Sigmoid colon (tissue), 4 donors: ENCODE data around the gene NUP133.

Experiments
- CTCF ChIP-seq, 4 experiments: fragments of 450-650 bp in 3 of 4; fragments of 200-600 bp in 1 of 4; IDR thresholded peaks; one replicate each; pipeline ENCODE4 v1.5.1; 2016 to 2019; ENCODE audit warnings: antibody characterized with exemption in 4 of 4, mild to moderate bottlenecking in 3 of 4, moderate library complexity in 2 of 4
- EP300 ChIP-seq, 4 donors: sonication (generic); formaldehyde crosslinking; IDR thresholded peaks; one replicate each; pipeline ENCODE4 v1.6.1; 2017; ENCODE audit warnings: antibody characterized with exemption in 4 of 4
- POLR2A ChIP-seq, 2 donors: fragments of 450-650 bp; IDR thresholded peaks; one replicate each; pipeline ENCODE4 v1.6.1; 2016; ENCODE audit warnings: antibody characterized with exemption in 2 of 2, mild to moderate bottlenecking in 2 of 2, moderate library complexity in 2 of 2
- POLR2AphosphoS5 ChIP-seq, 4 donors: sonication (generic); formaldehyde crosslinking; IDR thresholded peaks; one replicate each; pipeline ENCODE4 v1.6.1; 2017; ENCODE audit warnings: antibody characterized with exemption in 4 of 4

DNA sequence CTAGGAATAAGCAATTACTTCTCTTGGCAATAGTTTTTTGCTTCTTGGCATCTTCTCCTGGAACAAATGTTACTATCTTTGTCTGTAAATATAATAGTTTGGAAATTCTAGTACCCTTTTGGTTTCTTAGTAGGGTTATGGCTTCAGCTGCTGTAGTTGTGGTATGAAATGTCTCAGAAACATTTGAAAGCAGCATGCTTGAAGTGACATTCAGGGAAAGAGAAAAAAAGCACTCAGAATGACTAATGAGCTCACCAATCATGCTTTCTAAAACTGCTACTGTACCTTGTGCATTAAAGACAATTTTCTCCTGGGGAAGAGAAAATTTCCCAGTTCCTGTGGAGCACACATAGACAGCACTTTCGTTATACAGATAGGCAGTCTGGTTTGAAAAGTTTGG is 21.0 kb downstream of the NUP133 start:
- TF ChIP-seq POLR2A (IDR thresholded peaks at IDR 0.05) (no peak), CTCF (IDR thresholded peaks at IDR 0.05) (no peak), EP300 (IDR thresholded peaks at IDR 0.05) (no peak), POLR2AphosphoS5 (IDR thresholded peaks at IDR 0.05) (no peak)
